WI38 (cell line): ENCODE data around the gene FGFRL1.

ENCODE experiments used
- H3K4me3 ChIP-seq: 2 replicates; pipeline ENCODE4 v1.5.1; 2011; ENCODE audit warnings: low read depth, mild to moderate bottlenecking, control low read depth, low read length
- TF ChIP-seq, protein P1 (sequence below): IDR thresholded peaks from 2 replicates; pipeline ENCODE4 v1.5.1; 2012; ENCODE audit warnings: low read depth, mild to moderate bottlenecking, control low read depth, low read length

FGFRL1 gene

DNA sequence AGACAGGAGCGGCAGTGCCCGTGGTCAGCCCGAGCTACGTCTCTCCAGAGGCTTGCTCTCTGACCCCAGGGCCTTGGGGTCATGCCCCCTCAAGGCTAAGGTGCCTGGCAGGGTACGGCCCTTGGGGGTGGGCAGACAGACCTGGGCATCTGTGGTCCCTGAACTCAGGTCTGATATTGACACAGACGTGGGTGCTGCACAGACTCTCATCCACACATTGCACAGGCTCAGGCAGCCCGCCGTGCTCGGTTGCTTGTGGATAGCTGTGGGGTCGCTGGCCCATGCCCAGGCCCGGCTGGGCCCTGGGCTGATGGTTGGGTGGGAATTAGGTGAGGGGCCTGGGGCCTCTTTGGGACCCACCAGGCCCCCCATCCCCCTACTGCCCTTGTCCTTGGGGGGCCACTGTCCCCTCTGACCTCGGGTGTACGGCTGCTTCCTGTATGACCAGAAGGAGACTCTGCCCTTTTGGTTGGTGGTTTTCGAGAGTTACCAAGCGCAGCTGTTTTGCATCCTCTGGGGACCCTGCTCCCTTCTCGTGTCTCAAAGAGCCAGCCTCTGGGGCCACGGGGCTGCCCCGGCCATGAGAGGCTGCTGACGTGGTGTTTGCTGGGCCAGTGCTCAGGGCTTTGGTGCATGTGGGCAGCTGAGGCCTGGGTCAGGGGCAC is 10.1 kb downstream of the FGFRL1 start:
- TF ChIP-seq, protein P1, sequence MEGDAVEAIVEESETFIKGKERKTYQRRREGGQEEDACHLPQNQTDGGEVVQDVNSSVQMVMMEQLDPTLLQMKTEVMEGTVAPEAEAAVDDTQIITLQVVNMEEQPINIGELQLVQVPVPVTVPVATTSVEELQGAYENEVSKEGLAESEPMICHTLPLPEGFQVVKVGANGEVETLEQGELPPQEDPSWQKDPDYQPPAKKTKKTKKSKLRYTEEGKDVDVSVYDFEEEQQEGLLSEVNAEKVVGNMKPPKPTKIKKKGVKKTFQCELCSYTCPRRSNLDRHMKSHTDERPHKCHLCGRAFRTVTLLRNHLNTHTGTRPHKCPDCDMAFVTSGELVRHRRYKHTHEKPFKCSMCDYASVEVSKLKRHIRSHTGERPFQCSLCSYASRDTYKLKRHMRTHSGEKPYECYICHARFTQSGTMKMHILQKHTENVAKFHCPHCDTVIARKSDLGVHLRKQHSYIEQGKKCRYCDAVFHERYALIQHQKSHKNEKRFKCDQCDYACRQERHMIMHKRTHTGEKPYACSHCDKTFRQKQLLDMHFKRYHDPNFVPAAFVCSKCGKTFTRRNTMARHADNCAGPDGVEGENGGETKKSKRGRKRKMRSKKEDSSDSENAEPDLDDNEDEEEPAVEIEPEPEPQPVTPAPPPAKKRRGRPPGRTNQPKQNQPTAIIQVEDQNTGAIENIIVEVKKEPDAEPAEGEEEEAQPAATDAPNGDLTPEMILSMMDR, result no peak
- no peak overlapping the region for H3K4me3 ChIP-seq

DNA sequence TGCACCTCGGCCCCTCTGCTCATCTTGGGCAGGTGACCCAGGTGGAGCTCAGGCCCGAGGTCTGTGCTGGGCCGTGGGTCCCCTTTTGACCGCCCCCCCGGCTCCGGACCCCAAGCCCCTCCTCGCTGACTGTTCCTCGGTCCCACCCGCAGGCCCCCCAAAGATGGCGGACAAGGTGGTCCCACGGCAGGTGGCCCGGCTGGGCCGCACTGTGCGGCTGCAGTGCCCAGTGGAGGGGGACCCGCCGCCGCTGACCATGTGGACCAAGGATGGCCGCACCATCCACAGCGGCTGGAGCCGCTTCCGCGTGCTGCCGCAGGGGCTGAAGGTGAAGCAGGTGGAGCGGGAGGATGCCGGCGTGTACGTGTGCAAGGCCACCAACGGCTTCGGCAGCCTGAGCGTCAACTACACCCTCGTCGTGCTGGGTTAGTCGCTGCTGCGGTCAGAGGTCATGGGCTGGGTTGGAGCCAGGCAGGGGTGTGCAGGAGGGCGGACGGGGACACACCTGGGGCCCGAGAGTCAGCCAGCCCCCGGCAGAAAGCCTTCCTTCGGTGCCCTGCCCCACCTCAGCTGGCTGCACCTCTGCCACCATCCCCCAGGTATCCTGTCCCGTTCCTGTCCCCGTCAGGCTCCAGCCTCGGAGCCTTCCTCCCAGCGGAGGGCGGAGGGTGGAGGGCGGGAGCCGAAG is 10.8 kb downstream of the FGFRL1 start:
- TF ChIP-seq, protein P1, result no peak
- H3K4me3 ChIP-seq, result no peak overlapping the region

- TF ChIP-seq, protein P1, result no peak
- H3K4me3 ChIP-seq, result no peak overlapping the region
These were observed 11.3 kb downstream of the FGFRL1 start for GRCh38 chr4:1022739-1023066.

DNA sequence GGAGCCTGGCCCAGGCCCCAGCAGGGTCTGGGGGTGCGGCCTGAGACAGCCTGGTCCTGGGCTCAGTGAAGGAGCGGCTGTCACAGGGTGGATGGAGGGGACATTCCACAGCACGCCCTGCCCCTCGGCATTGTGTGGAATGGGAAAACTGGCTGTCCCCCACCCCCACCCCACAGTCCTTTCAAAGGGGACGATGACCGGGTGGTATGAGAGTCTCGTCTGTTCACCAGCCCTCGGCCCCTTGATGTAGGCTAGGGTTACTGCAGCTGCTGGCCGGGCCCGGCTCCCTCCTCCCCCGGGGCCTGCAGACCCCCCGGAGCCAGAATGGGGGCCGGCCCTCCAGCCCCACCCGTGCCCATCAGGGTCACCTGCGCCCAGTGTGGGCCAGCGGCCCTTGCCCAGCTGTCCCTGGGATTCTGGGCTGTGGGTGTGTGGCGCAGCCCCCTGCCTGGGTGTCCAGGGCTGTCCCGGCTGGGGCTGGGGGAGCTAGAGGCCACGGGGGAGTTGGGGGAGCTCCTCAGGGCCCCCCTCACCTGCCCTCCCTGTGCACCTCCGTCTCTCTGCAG is 11.7 kb downstream of the FGFRL1 start:
- H3K4me3 ChIP-seq, result no peak overlapping the region
- TF ChIP-seq, protein P1, result no peak

GRCh38 chr4:1023895-1024740 is 12.7 kb downstream of the FGFRL1 start:
- no peak overlapping the region for H3K4me3 ChIP-seq
- TF ChIP-seq, protein P1, result no peak

DNA sequence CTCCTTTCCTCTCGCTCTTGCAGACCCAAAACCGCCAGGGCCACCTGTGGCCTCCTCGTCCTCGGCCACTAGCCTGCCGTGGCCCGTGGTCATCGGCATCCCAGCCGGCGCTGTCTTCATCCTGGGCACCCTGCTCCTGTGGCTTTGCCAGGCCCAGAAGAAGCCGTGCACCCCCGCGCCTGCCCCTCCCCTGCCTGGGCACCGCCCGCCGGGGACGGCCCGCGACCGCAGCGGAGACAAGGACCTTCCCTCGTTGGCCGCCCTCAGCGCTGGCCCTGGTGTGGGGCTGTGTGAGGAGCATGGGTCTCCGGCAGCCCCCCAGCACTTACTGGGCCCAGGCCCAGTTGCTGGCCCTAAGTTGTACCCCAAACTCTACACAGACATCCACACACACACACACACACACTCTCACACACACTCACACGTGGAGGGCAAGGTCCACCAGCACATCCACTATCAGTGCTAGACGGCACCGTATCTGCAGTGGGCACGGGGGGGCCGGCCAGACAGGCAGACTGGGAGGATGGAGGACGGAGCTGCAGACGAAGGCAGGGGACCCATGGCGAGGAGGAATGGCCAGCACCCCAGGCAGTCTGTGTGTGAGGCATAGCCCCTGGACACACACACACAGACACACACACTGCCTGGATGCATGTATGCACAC is 13.6 kb downstream of the FGFRL1 start:
- no peak overlapping the region for H3K4me3 ChIP-seq
- TF ChIP-seq, protein P1, result no peak
